Measurements from ENCODE around the gene IL2RG.
A peak's percentile ranks its signal among the peaks of the same experiment; 100 is the strongest.

IL2RG gene

GRCh38 chrX:71111141-71111843, at the start of gene IL2RG:
Gene IL2RG (minus strand): TSS chrX:71111577. CDS start chrX:71111539, 38 bp downstream.
- FAIRE-seq (no peak), DNase-seq (ENCODE audit: low spot score) (no peak)

GRCh38 chrX:71160475-71160874, 49.1 kb upstream of the IL2RG start:
- FAIRE-seq = no peak
- no peak for DNase-seq (ENCODE audit: low spot score)

GRCh38 chrX:71159335-71159734, 48.0 kb upstream of the IL2RG start:
- DNase-seq (ENCODE audit: low spot score) (no peak), FAIRE-seq (no peak)

GRCh38 chrX:71158603-71159002, 47.2 kb upstream of the IL2RG start:
- DNase-seq (ENCODE audit: low spot score) (no peak), FAIRE-seq (no peak)

- no peak for FAIRE-seq
Measured at GRCh38 chrX:71154641-71155040, 43.3 kb upstream of the IL2RG start.

GRCh38 chrX:71154196-71154595, 42.8 kb upstream of the IL2RG start:
- DNase-seq (ENCODE audit: low spot score) (no peak), FAIRE-seq (no peak)

More at GRCh38 chrX:71154641-71155040, 43.3 kb upstream of the IL2RG start:
- DNase-seq (ENCODE audit: low spot score) = no peak

GRCh38 chrX:71151366-71151765, 40.0 kb upstream of the IL2RG start:
- DNase-seq (ENCODE audit: low spot score) (no peak), FAIRE-seq (no peak)

GRCh38 chrX:71148278-71148663, 36.9 kb upstream of the IL2RG start:
- FAIRE-seq (no peak), DNase-seq (ENCODE audit: low spot score) (no peak)

GRCh38 chrX:71147496-71148277, 36.3 kb upstream of the IL2RG start:
- DNase-seq (ENCODE audit: low spot score) (no peak), FAIRE-seq (no peak)

GRCh38 chrX:71144651-71145050, 33.3 kb upstream of the IL2RG start, which contains the start of gene NLGN3:
Gene NLGN3 (plus strand): TSS chrX:71144841. CDS start chrX:71147750, 2,909 bp downstream.
- DNase-seq (ENCODE audit: low spot score) (no peak), FAIRE-seq (no peak)

GRCh38 chrX:71143508-71143907, 32.1 kb upstream of the IL2RG start:
- DNase-seq (ENCODE audit: low spot score) (no peak), FAIRE-seq (no peak)

GRCh38 chrX:71140440-71140839, 29.1 kb upstream of the IL2RG start:
- DNase-seq (ENCODE audit: low spot score) = no peak
- FAIRE-seq = no peak

- DNase-seq (ENCODE audit: low spot score) = no peak
- no peak for FAIRE-seq
Measured at GRCh38 chrX:71131510-71131909, 20.1 kb upstream of the IL2RG start.

- FAIRE-seq (no peak), DNase-seq (ENCODE audit: low spot score) (peak; percentile 9)
Measured at GRCh38 chrX:71128915-71129765, 17.8 kb upstream of the IL2RG start.

- peak; percentile 35 for FAIRE-seq
- peak; percentile 56 for DNase-seq (ENCODE audit: low spot score)
Measured at GRCh38 chrX:71128166-71128833, 16.9 kb upstream of the IL2RG start.

GRCh38 chrX:71118985-71119535, 7.7 kb upstream of the IL2RG start:
- DNase-seq (ENCODE audit: low spot score) (no peak), FAIRE-seq (no peak)

- peak; percentile 38 for FAIRE-seq
Measured at GRCh38 chrX:71118032-71118984, 6.9 kb upstream of the IL2RG start, which contains the start of gene MED12. Gene MED12 (plus strand): TSS chrX:71118596. CDS start chrX:71118755, 159 bp downstream.

GRCh38 chrX:71117358-71117757, 6.0 kb upstream of the IL2RG start:
- DNase-seq (ENCODE audit: low spot score) = no peak
- no peak for FAIRE-seq

More at GRCh38 chrX:71118032-71118984, 6.9 kb upstream of the IL2RG start, which contains the start of gene MED12:
- peak; percentile 26 for DNase-seq (ENCODE audit: low spot score)

- DNase-seq (ENCODE audit: low spot score) = no peak
- no peak for FAIRE-seq
Measured at GRCh38 chrX:71111921-71112431, 599 bp upstream of the IL2RG start.
